Smooth muscle cell (in vitro differentiated cells): ENCODE measurements around the gene UNC13D. TPM values are rescaled to one million over a fixed set of nuclear protein-coding genes. Genes with fewer than 3 reads are reported as not detected.

Source experiments
- DNase-seq: peaks from one replicate; lab custom pipeline; 2025; ENCODE audit not compliant: unreplicated experiment; lab: John Stamatoyannopoulos, UW
- H2AFZ ChIP-seq: fragments of 200-600 bp; sonication (generic); 2 replicates; pipeline ENCODE4 v1.6.0; 2016; ENCODE audit warnings: antibody characterized with exemption, low read depth, mild to moderate bottlenecking
- H3F3A ChIP-seq: fragments of 200-600 bp; sonication (generic); 2 replicates; pipeline ENCODE4 v1.6.0; 2017; ENCODE audit warnings: antibody characterized with exemption, low read depth
- H3K27ac ChIP-seq: fragments of 200-600 bp; sonication (generic); 2 replicates; pipeline ENCODE4 v1.5.1; 2016; ENCODE audit warnings: low read depth, mild to moderate bottlenecking
- H3K27me3 ChIP-seq: fragments of 200-600 bp; sonication (generic); 2 replicates; pipeline ENCODE4 v1.6.1; 2016; ENCODE audit warnings: low read depth, mild to moderate bottlenecking
- H3K36me3 ChIP-seq: fragments of 200-600 bp; sonication (generic); 2 replicates; pipeline ENCODE4 v1.5.1; 2016; ENCODE audit warnings: low read depth
- H3K4me1 ChIP-seq: fragments of 200-600 bp; sonication (generic); 2 replicates; pipeline ENCODE4 v1.5.1; 2016; ENCODE audit warnings: low read depth
- H3K4me2 ChIP-seq: fragments of 200-600 bp; sonication (generic); 2 replicates; pipeline ENCODE4 v1.6.0; 2016; ENCODE audit warnings: mild to moderate bottlenecking
- H3K4me3 ChIP-seq: fragments of 200-600 bp; sonication (generic); 2 replicates; pipeline ENCODE4 v1.5.1; 2016; ENCODE audit warnings: mild to moderate bottlenecking
- H3K79me2 ChIP-seq: fragments of 200-600 bp; sonication (generic); 2 replicates; pipeline ENCODE4 v1.6.0; 2016; ENCODE audit warnings: low read depth, mild to moderate bottlenecking
- H3K9ac ChIP-seq: fragments of 200-600 bp; sonication (generic); 2 replicates; pipeline ENCODE4 v1.6.0; 2016; ENCODE audit warnings: low read depth
- H3K9me3 ChIP-seq: fragments of 200-600 bp; sonication (generic); replicated peaks from 2 replicates; pipeline ENCODE4 v1.5.1; 2016; ENCODE audit warnings: low read depth
- H4K20me1 ChIP-seq: fragments of 200-600 bp; sonication (generic); 2 replicates; pipeline ENCODE4 v1.6.0; 2016; ENCODE audit warnings: low read depth
- CTCF ChIP-seq: fragments of 200-600 bp; sonication (generic); IDR thresholded peaks from 2 replicates; pipeline ENCODE4 v1.5.1; 2017; ENCODE audit warnings: borderline replicate concordance, mild to moderate bottlenecking, antibody characterized with exemption; ENCODE audit not compliant: insufficient read depth, poor library complexity, severe bottlenecking
- WGBS: methylation state at CpG from one replicate; pipeline ENCODE4 v1.1.7; 2016; ENCODE audit warnings: low lambda C conversion rate; 5-methylcytosine and 5-hydroxymethylcytosine counted together
- polyA plus RNA-seq: library from polyadenylated mRNA; unstranded; fragments of >200 nt; fragmentation: Nextera tagmentation; extraction: Ambion mirVana; gene quantifications from 2 replicates; pipeline ENCODE4 v1.2.1, GENCODE V29; 2016
- total RNA-seq: library from RNA; depleted of rRNA; stranded (reverse); fragments of >200 nt; gene quantifications from 2 replicates; pipeline ENCODE4 v1.2.3, GENCODE V29; 2014

Gene UNC13D
- total and polyA plus RNA-seq, 2 experiments from 2014 or later, result 2.4 to 4.5 TPM

GRCh38 chr17:75783069-75783783, 61.0 kb downstream of the UNC13D start:
- no peaks in the 10 kb centered on the region for H3K27me3 ChIP-seq
- peaks cover 34% of the 10 kb centered on the region for H3K79me2 ChIP-seq
- peak overlapping the region; percentile 71 for H2AFZ ChIP-seq
- no peaks in the 10 kb centered on the region for H3K36me3 ChIP-seq
- H3K9me3 ChIP-seq, result no peaks in the 10 kb centered on the region
- H3F3A ChIP-seq, result peaks cover 23% of the 10 kb centered on the region
- peak overlapping the region; percentile 98 for H3K27ac ChIP-seq
- H4K20me1 ChIP-seq, result peaks cover 13% of the 10 kb centered on the region
- H3K9ac ChIP-seq, result peak overlapping the region; percentile 98
- peaks cover 28% of the 10 kb centered on the region for H3K4me1 ChIP-seq
- WGBS, result 39% methylated on average over 6 of the region's 6 CpGs
- no peak overlapping the region for H3K4me3 ChIP-seq
- peak; percentile 58 for TF ChIP-seq CTCF
- DNase-seq, result no peak
- H3K4me2 ChIP-seq, result peak overlapping the region; percentile 85

GRCh38 chr17:75779987-75780889, 64.0 kb downstream of the UNC13D start:
- Histone ChIP-seq H3F3A (peaks cover 33% of the 10 kb centered on the region), H3K27ac (no peak overlapping the region), H3K9me3 (no peaks in the 10 kb centered on the region), H3K36me3 (no peaks in the 10 kb centered on the region), H4K20me1 (peaks cover 43% of the 10 kb centered on the region), H2AFZ (no peak overlapping the region), H3K9ac (no peak overlapping the region), H3K4me1 (peaks cover 25% of the 10 kb centered on the region), H3K27me3 (no peaks in the 10 kb centered on the region), H3K79me2 (peaks cover 23% of the 10 kb centered on the region), H3K4me3 (peak overlapping the region; percentile 33), H3K4me2 (peak overlapping the region; percentile 74)
- no peak for TF ChIP-seq CTCF
- DNase-seq, result no peak
- WGBS, result 23% methylated on average over 5 of the region's 5 CpGs

GRCh38 chr17:75779250-75779986, 64.8 kb downstream of the UNC13D start:
- Histone ChIP-seq H3K36me3 (no peaks in the 10 kb centered on the region), H3K79me2 (peaks cover 23% of the 10 kb centered on the region), H4K20me1 (peaks cover 47% of the 10 kb centered on the region), H3K27me3 (no peaks in the 10 kb centered on the region), H3K4me1 (peaks cover 24% of the 10 kb centered on the region), H3K4me3 (peak overlapping the region; percentile 96), H3K9me3 (no peaks in the 10 kb centered on the region), H3F3A (peaks cover 33% of the 10 kb centered on the region), H3K9ac (peak overlapping the region; percentile 98), H2AFZ (no peak overlapping the region), H3K27ac (peak overlapping the region; percentile 98), H3K4me2 (peak overlapping the region; percentile 97)
- TF ChIP-seq CTCF, result no peak
- WGBS, result under 1% methylated on average over 76 of the region's 84 CpGs
- peak; percentile 93 for DNase-seq
